ENCODE data around the gene PACSIN1.

Gene PACSIN1

DNA sequence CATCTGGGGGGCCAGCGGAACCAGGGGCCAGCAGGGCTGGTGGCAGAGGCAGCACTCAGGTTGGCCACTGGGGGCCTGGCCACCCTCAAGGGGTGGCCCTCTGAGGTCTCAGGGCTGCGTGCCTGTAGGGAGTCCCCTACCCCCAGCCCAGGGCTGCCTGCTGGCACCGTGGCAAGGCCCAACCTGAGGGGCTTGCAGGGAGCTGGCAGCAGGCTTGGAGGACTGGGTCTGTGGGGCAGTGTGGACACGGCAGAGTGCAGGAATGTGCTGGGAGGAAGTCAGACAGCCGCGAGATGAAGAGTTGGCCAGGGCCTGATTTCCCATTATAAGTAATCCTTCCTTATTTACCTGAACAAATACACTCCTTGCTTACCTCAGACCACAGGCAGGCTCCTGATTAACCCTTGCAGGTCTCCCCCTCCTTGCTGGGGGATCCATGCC lies 90.2 kb downstream of the PACSIN1 start, which contains the start of gene SPDEF:
Gene SPDEF (minus strand): TSS at position 299 of the 441 bp plus-strand sequence. CDS start 11,874 bp downstream, outside the sequence.
- H3K9ac ChIP-seq (ENCODE audit: low read length) = no peak within 1 kb of the TSS
- TF ChIP-seq EZH2phosphoT487 (IDR thresholded peaks at IDR 0.05; ENCODE audit: low read depth) = no peak
- TF ChIP-seq, protein P1, sequence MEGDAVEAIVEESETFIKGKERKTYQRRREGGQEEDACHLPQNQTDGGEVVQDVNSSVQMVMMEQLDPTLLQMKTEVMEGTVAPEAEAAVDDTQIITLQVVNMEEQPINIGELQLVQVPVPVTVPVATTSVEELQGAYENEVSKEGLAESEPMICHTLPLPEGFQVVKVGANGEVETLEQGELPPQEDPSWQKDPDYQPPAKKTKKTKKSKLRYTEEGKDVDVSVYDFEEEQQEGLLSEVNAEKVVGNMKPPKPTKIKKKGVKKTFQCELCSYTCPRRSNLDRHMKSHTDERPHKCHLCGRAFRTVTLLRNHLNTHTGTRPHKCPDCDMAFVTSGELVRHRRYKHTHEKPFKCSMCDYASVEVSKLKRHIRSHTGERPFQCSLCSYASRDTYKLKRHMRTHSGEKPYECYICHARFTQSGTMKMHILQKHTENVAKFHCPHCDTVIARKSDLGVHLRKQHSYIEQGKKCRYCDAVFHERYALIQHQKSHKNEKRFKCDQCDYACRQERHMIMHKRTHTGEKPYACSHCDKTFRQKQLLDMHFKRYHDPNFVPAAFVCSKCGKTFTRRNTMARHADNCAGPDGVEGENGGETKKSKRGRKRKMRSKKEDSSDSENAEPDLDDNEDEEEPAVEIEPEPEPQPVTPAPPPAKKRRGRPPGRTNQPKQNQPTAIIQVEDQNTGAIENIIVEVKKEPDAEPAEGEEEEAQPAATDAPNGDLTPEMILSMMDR (IDR thresholded peaks at IDR 0.05; ENCODE audit: low read depth, low read length) = no peak
- no peak within 1 kb of the TSS for H3K4me3 ChIP-seq (ENCODE audit: low read length)
- H3K27ac ChIP-seq (ENCODE audit: low read length) = no peak within 1 kb of the TSS
- no peaks in the 10 kb centered on the region for H3K9me3 ChIP-seq (ENCODE audit: insufficient read depth, low read length)
- no peaks in the 10 kb centered on the region for H3K79me2 ChIP-seq (ENCODE audit: low read length)
- no peaks in the 10 kb centered on the region for H4K20me1 ChIP-seq (ENCODE audit: insufficient read depth, low read length)
- no peaks in the 10 kb centered on the region for H3K36me3 ChIP-seq (replicated peaks; ENCODE audit: low read depth, low read length)
- H2AFZ ChIP-seq (ENCODE audit: low read depth, low read length) = no peak within 1 kb of the TSS
- no peak within 1 kb of the TSS for H3K4me2 ChIP-seq (ENCODE audit: low read length)
- H3K4me1 ChIP-seq (ENCODE audit: low read length) = peaks cover 4% of the 10 kb centered on the region; the same call in 1 of the 2 replicates
- H3K27me3 ChIP-seq (ENCODE audit: low read depth, low read length) = no peaks in the 10 kb centered on the region

DNA sequence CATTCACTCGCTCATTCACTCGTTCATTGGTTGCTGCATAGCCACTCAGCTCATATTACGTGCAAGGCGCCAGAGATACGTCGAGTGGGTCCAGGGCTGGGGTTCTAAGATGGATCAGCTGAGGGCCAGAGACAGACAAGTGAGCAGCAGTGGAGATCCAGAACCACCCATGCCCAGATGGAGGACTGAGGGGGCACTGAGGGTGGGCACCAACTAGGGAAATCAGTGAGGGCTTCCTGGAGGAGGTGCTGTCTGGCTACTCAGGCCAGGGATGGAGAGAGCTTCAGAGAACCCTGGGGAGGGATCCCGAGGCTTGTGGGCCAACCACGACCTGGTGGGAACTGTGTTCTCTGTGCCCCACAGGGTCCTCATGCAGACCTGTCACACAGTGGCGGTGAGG lies 90.6 kb downstream of the PACSIN1 start:
- Histone ChIP-seq H2AFZ (ENCODE audit: low read depth, low read length) (no peak overlapping the region), H3K4me3 (ENCODE audit: low read length) (no peak overlapping the region), H4K20me1 (ENCODE audit: insufficient read depth, low read length) (no peaks in the 10 kb centered on the region), H3K27me3 (ENCODE audit: low read depth, low read length) (no peaks in the 10 kb centered on the region), H3K27ac (ENCODE audit: low read length) (no peak overlapping the region), H3K36me3 (replicated peaks; ENCODE audit: low read depth, low read length) (no peaks in the 10 kb centered on the region), H3K79me2 (ENCODE audit: low read length) (no peaks in the 10 kb centered on the region), H3K4me1 (ENCODE audit: low read length) (peaks cover 4% of the 10 kb centered on the region; the same call in 1 of the 2 replicates), H3K9ac (ENCODE audit: low read length) (no peak overlapping the region), H3K4me2 (ENCODE audit: low read length) (no peak overlapping the region), H3K9me3 (ENCODE audit: insufficient read depth, low read length) (no peaks in the 10 kb centered on the region)
- TF ChIP-seq, protein P1 (IDR thresholded peaks at IDR 0.05; ENCODE audit: low read depth, low read length) = no peak
- TF ChIP-seq EZH2phosphoT487 (IDR thresholded peaks at IDR 0.05; ENCODE audit: low read depth) = no peak

DNA sequence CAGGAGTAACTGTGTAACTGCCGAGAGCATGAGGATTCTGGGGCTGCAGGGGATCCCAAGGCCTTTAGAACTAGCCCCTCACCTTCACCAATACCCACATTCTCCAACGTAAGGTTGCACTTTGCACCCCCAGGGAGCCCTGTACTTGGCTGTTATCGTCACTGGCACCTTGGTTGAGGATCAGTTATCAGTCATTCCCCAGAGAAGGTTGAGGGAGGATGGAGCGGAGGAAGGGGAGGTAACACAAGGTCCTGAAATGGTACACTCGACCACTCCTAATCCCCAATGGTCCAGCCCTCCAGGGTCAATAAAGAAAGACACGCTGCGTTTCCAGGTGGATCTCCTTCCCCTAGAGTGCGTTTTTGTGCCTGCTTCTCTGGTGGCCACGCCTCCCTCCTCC lies 91.4 kb downstream of the PACSIN1 start:
- H2AFZ ChIP-seq (ENCODE audit: low read depth, low read length) = no peak overlapping the region
- peaks cover 4% of the 10 kb centered on the region; the same call in 1 of the 2 replicates for H3K4me1 ChIP-seq (ENCODE audit: low read length)
- TF ChIP-seq, protein P1 (IDR thresholded peaks at IDR 0.05; ENCODE audit: low read depth, low read length) = no peak
- TF ChIP-seq EZH2phosphoT487 (IDR thresholded peaks at IDR 0.05; ENCODE audit: low read depth) = no peak

GRCh38 chr6:34558172-34558714 lies 92.4 kb downstream of the PACSIN1 start:
- Histone ChIP-seq H3K9me3 (ENCODE audit: insufficient read depth, low read length) (no peaks in the 10 kb centered on the region), H3K27me3 (ENCODE audit: low read depth, low read length) (no peaks in the 10 kb centered on the region), H3K79me2 (ENCODE audit: low read length) (no peaks in the 10 kb centered on the region)

More for the DNA sequence above, 91.4 kb downstream of the PACSIN1 start:
- Histone ChIP-seq H3K36me3 (replicated peaks; ENCODE audit: low read depth, low read length) (no peaks in the 10 kb centered on the region), H3K27ac (ENCODE audit: low read length) (no peak overlapping the region), H3K9ac (ENCODE audit: low read length) (no peak overlapping the region), H3K9me3 (ENCODE audit: insufficient read depth, low read length) (no peaks in the 10 kb centered on the region), H3K27me3 (ENCODE audit: low read depth, low read length) (no peaks in the 10 kb centered on the region), H4K20me1 (ENCODE audit: insufficient read depth, low read length) (no peaks in the 10 kb centered on the region), H3K4me3 (ENCODE audit: low read length) (no peak overlapping the region), H3K4me2 (ENCODE audit: low read length) (no peak overlapping the region), H3K79me2 (ENCODE audit: low read length) (no peaks in the 10 kb centered on the region)

More at GRCh38 chr6:34558172-34558714, 92.4 kb downstream of the PACSIN1 start:
- TF ChIP-seq EZH2phosphoT487 (IDR thresholded peaks at IDR 0.05; ENCODE audit: low read depth) = no peak
- TF ChIP-seq, protein P1 (IDR thresholded peaks at IDR 0.05; ENCODE audit: low read depth, low read length) = no peak
- no peaks in the 10 kb centered on the region for H3K36me3 ChIP-seq (replicated peaks; ENCODE audit: low read depth, low read length)
- H4K20me1 ChIP-seq (ENCODE audit: insufficient read depth, low read length) = no peaks in the 10 kb centered on the region
- peaks cover 4% of the 10 kb centered on the region; the same call in 1 of the 2 replicates for H3K4me1 ChIP-seq (ENCODE audit: low read length)
- no peak overlapping the region for H3K9ac ChIP-seq (ENCODE audit: low read length)
- H3K4me2 ChIP-seq (ENCODE audit: low read length) = no peak overlapping the region
- no peak overlapping the region for H2AFZ ChIP-seq (ENCODE audit: low read depth, low read length)
- no peak overlapping the region for H3K4me3 ChIP-seq (ENCODE audit: low read length)
- no peak overlapping the region for H3K27ac ChIP-seq (ENCODE audit: low read length)
